Activated T-cell treated with anti-CD3 and anti-CD28 coated beads, Interleukin-2, amount 50 U/mL, for 4 hours (primary cell): ENCODE data around the gene MIR17HG. TPM values are rescaled to one million over a fixed set of nuclear protein-coding genes. Genes with fewer than 3 reads are reported as not detected.

Experiments used
- ATAC-seq, 2 donors: fragments of 200-7000 bp; cut with Tn5 transposase; one replicate each; pipeline ENCODE4 v1.10.0; 2021
- DNase-seq: peaks from one replicate; pipeline ENCODE4 v3.0.0-alpha.2; 2020
- H3K27me3 Mint-ChIP-seq: one replicate; pipeline ENCODE4 v1.8.0; 2021; ENCODE audit warnings: low read depth, mixed read lengths
- H3K36me3 Mint-ChIP-seq: one replicate; pipeline ENCODE4 v1.8.0; 2022; ENCODE audit warnings: mixed read lengths; ENCODE audit not compliant: insufficient read depth
- H3K4me1 Mint-ChIP-seq: one replicate; pipeline ENCODE4 v1.8.0; 2021; ENCODE audit warnings: low read depth, mixed read lengths
- H3K4me3 Mint-ChIP-seq: one replicate; pipeline ENCODE4 v1.8.0; 2021; ENCODE audit warnings: mild to moderate bottlenecking, moderate library complexity, mixed read lengths
- H3K9me3 Mint-ChIP-seq: one replicate; pipeline ENCODE4 v1.8.0; 2021; ENCODE audit warnings: mixed read lengths
- total RNA-seq, 3 donors: library from RNA; stranded (reverse); gene quantifications; one replicate each; pipeline ENCODE4 v1.2.1, GENCODE V29; 2021

Gene MIR17HG
- 10 to 100 TPM; 33.9 to 35.6 (median 34.6) TPM for total RNA-seq

- no peaks in the 10 kb centered on the region for H3K27me3 Mint-ChIP-seq
- peak; percentile 89 for DNase-seq
- peaks cover 42% of the 10 kb centered on the region for H3K4me1 Mint-ChIP-seq
- H3K4me3 Mint-ChIP-seq: peak within 1 kb of the TSS; percentile 95
- H3K36me3 Mint-ChIP-seq: peaks cover 33% of the 10 kb centered on the region
- ATAC-seq: peak; percentile 53 to 55
- H3K9me3 Mint-ChIP-seq: no peaks in the 10 kb centered on the region
These were observed at the start of gene MIR17HG for GRCh38 chr13:91347202-91347995. MIR17HG (plus strand) TSS chr13:91347687.

GRCh38 chr13:91298060-91298459, 49.4 kb upstream of the MIR17HG start:
- DNase-seq (no peak), ATAC-seq (no peak)
- no peaks in the 10 kb centered on the region for H3K4me1 Mint-ChIP-seq
- H3K36me3 Mint-ChIP-seq: no peaks in the 10 kb centered on the region
- H3K27me3 Mint-ChIP-seq: peaks cover 14% of the 10 kb centered on the region
- H3K4me3 Mint-ChIP-seq: no peak overlapping the region
- no peaks in the 10 kb centered on the region for H3K9me3 Mint-ChIP-seq

GRCh38 chr13:91302111-91302510, 45.4 kb upstream of the MIR17HG start:
- Mint-ChIP-seq H3K9me3 (no peaks in the 10 kb centered on the region), H3K27me3 (peaks cover 5% of the 10 kb centered on the region), H3K4me3 (no peak overlapping the region), H3K4me1 (no peaks in the 10 kb centered on the region), H3K36me3 (no peaks in the 10 kb centered on the region)
- no peak for DNase-seq
- no peak for ATAC-seq

- no peaks in the 10 kb centered on the region for H3K9me3 Mint-ChIP-seq
- no peaks in the 10 kb centered on the region for H3K4me1 Mint-ChIP-seq
- H3K4me3 Mint-ChIP-seq: no peak overlapping the region
- H3K27me3 Mint-ChIP-seq: peaks cover 5% of the 10 kb centered on the region
- ATAC-seq (no peak), DNase-seq (no peak)
- H3K36me3 Mint-ChIP-seq: no peaks in the 10 kb centered on the region
These were observed 44.5 kb upstream of the MIR17HG start for GRCh38 chr13:91303031-91303430.

- Mint-ChIP-seq H3K4me3 (no peak overlapping the region), H3K9me3 (no peaks in the 10 kb centered on the region), H3K36me3 (no peaks in the 10 kb centered on the region), H3K27me3 (peaks cover 2% of the 10 kb centered on the region), H3K4me1 (no peaks in the 10 kb centered on the region)
- ATAC-seq (no peak), DNase-seq (no peak)
These were observed 42.7 kb upstream of the MIR17HG start for GRCh38 chr13:91304741-91305140.

GRCh38 chr13:91305652-91306051, 41.8 kb upstream of the MIR17HG start:
- H3K36me3 Mint-ChIP-seq: no peaks in the 10 kb centered on the region

GRCh38 chr13:91307887-91308286, 39.6 kb upstream of the MIR17HG start:
- H3K4me3 Mint-ChIP-seq: no peak overlapping the region
- no peaks in the 10 kb centered on the region for H3K9me3 Mint-ChIP-seq
- peaks cover 2% of the 10 kb centered on the region for H3K27me3 Mint-ChIP-seq
- DNase-seq (no peak), ATAC-seq (no peak)
- no peaks in the 10 kb centered on the region for H3K36me3 Mint-ChIP-seq
- no peaks in the 10 kb centered on the region for H3K4me1 Mint-ChIP-seq

More at GRCh38 chr13:91305652-91306051, 41.8 kb upstream of the MIR17HG start:
- DNase-seq (no peak), ATAC-seq (no peak)
- Mint-ChIP-seq H3K4me1 (no peaks in the 10 kb centered on the region), H3K9me3 (no peaks in the 10 kb centered on the region), H3K27me3 (peaks cover 2% of the 10 kb centered on the region), H3K4me3 (no peak overlapping the region)

- H3K4me3 Mint-ChIP-seq: no peak overlapping the region
- peak in 1 of 2 donors; percentile 53 for ATAC-seq
- H3K4me1 Mint-ChIP-seq: peaks cover 4% of the 10 kb centered on the region
- no peaks in the 10 kb centered on the region for H3K9me3 Mint-ChIP-seq
- no peaks in the 10 kb centered on the region for H3K36me3 Mint-ChIP-seq
- peaks cover 5% of the 10 kb centered on the region for H3K27me3 Mint-ChIP-seq
- no peak for DNase-seq
These were observed 39.2 kb upstream of the MIR17HG start for GRCh38 chr13:91308299-91308698.

GRCh38 chr13:91311491-91311890, 36.0 kb upstream of the MIR17HG start:
- Mint-ChIP-seq H3K27me3 (peaks cover 7% of the 10 kb centered on the region), H3K4me3 (no peak overlapping the region), H3K4me1 (peaks cover 9% of the 10 kb centered on the region), H3K36me3 (no peaks in the 10 kb centered on the region), H3K9me3 (no peaks in the 10 kb centered on the region)
- no peak for DNase-seq
- no peak for ATAC-seq

GRCh38 chr13:91312324-91312723, 35.2 kb upstream of the MIR17HG start:
- no peak for ATAC-seq
- H3K9me3 Mint-ChIP-seq: no peaks in the 10 kb centered on the region
- peaks cover 11% of the 10 kb centered on the region for H3K27me3 Mint-ChIP-seq
- no peaks in the 10 kb centered on the region for H3K36me3 Mint-ChIP-seq
- H3K4me3 Mint-ChIP-seq: no peak overlapping the region
- peaks cover 9% of the 10 kb centered on the region for H3K4me1 Mint-ChIP-seq
- no peak for DNase-seq

- Mint-ChIP-seq H3K4me3 (peak overlapping the region; percentile 42), H3K9me3 (no peaks in the 10 kb centered on the region), H3K4me1 (peaks cover 9% of the 10 kb centered on the region), H3K36me3 (no peaks in the 10 kb centered on the region), H3K27me3 (peaks cover 11% of the 10 kb centered on the region)
- ATAC-seq: peak; percentile 52 to 74
- no peak for DNase-seq
These were observed 34.4 kb upstream of the MIR17HG start for GRCh38 chr13:91313103-91313502.

GRCh38 chr13:91313581-91313980, 33.9 kb upstream of the MIR17HG start:
- H3K27me3 Mint-ChIP-seq: peaks cover 11% of the 10 kb centered on the region
- DNase-seq: no peak
- peaks cover 9% of the 10 kb centered on the region for H3K4me1 Mint-ChIP-seq

GRCh38 chr13:91314888-91315287, 32.6 kb upstream of the MIR17HG start:
- Mint-ChIP-seq H3K27me3 (peaks cover 11% of the 10 kb centered on the region), H3K4me3 (no peak overlapping the region), H3K36me3 (no peaks in the 10 kb centered on the region), H3K4me1 (peaks cover 9% of the 10 kb centered on the region), H3K9me3 (no peaks in the 10 kb centered on the region)
- ATAC-seq (no peak), DNase-seq (no peak)

More at GRCh38 chr13:91313581-91313980, 33.9 kb upstream of the MIR17HG start:
- H3K4me3 Mint-ChIP-seq: peak overlapping the region; percentile 42
- ATAC-seq: no peak
- no peaks in the 10 kb centered on the region for H3K9me3 Mint-ChIP-seq
- no peaks in the 10 kb centered on the region for H3K36me3 Mint-ChIP-seq

GRCh38 chr13:91318886-91319285, 28.6 kb upstream of the MIR17HG start:
- H3K4me1 Mint-ChIP-seq: peaks cover 12% of the 10 kb centered on the region
- H3K4me3 Mint-ChIP-seq: no peak overlapping the region
- DNase-seq (no peak), ATAC-seq (no peak)
- peaks cover 5% of the 10 kb centered on the region for H3K27me3 Mint-ChIP-seq
- no peaks in the 10 kb centered on the region for H3K36me3 Mint-ChIP-seq
- no peaks in the 10 kb centered on the region for H3K9me3 Mint-ChIP-seq

GRCh38 chr13:91319996-91320395, 27.5 kb upstream of the MIR17HG start:
- Mint-ChIP-seq H3K36me3 (no peaks in the 10 kb centered on the region), H3K4me1 (peaks cover 14% of the 10 kb centered on the region), H3K9me3 (no peaks in the 10 kb centered on the region), H3K4me3 (no peak overlapping the region), H3K27me3 (peaks cover 5% of the 10 kb centered on the region)
- ATAC-seq: no peak
- no peak for DNase-seq
